ENCODE measurements around the gene CLTC. TPM values are rescaled to one million over a fixed set of nuclear protein-coding genes. Genes with fewer than 3 reads are reported as not detected.

The CLTC gene
- total RNA-seq, 1 experiment from 2014 or later, result 206 TPM

DNA sequence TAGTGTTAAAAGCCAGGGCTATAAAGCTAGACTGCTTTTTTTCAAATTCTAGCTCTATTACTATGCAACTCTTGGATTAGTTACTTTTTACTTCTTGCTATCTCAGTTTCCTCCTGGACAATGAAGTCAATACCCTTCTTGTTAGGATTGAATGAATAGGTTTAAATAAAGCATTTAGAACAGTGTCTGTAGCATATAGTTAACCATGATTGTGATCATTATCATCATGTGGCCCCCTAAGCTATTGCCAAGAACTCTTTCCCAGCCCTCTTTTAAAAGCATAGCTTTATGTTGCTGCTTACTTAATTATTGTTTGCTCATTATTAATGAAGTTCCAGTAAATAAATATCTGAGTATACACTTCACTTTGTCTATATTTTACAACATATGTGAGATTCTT lies 92.2 kb downstream of the CLTC start:
- no peaks in the 10 kb centered on the region for H3K27me3 ChIP-seq (ENCODE audit: insufficient read depth, low read depth)
- no peak for DNase-seq
- H3K27ac ChIP-seq, result 0 out of 2 replicates have a peak overlapping the region, but pooled peaks have one; percentile 11
- intact Hi-C loops (cut with micrococcal nuclease; ENCODE audit: unreplicated experiment), result no loop called here
- no peaks in the 10 kb centered on the region for H3K9me2 ChIP-seq (ENCODE audit: insufficient read depth)
- peaks cover 13% of the 10 kb centered on the region for H3F3A ChIP-seq (ENCODE audit: insufficient read depth, low read depth)
- no peaks in the 10 kb centered on the region; the same call in 1 of the 2 replicates for H3K36me3 ChIP-seq (ENCODE audit: low read depth)
- no peak overlapping the region for H3K4me2 ChIP-seq
- ChIA-PET POLR2A (ENCODE audit: unreplicated experiment) (no interaction called here), CTCF (no interaction called here)
- H3K4me3 ChIP-seq, result no peak overlapping the region
- TF ChIP-seq, protein P1, sequence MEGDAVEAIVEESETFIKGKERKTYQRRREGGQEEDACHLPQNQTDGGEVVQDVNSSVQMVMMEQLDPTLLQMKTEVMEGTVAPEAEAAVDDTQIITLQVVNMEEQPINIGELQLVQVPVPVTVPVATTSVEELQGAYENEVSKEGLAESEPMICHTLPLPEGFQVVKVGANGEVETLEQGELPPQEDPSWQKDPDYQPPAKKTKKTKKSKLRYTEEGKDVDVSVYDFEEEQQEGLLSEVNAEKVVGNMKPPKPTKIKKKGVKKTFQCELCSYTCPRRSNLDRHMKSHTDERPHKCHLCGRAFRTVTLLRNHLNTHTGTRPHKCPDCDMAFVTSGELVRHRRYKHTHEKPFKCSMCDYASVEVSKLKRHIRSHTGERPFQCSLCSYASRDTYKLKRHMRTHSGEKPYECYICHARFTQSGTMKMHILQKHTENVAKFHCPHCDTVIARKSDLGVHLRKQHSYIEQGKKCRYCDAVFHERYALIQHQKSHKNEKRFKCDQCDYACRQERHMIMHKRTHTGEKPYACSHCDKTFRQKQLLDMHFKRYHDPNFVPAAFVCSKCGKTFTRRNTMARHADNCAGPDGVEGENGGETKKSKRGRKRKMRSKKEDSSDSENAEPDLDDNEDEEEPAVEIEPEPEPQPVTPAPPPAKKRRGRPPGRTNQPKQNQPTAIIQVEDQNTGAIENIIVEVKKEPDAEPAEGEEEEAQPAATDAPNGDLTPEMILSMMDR (conservative IDR thresholded peaks at IDR 0.05), result no peak
- no peak for TF ChIP-seq EZH2 (IDR thresholded peaks at IDR 0.05; ENCODE audit: low read depth)
- peaks cover 14% of the 10 kb centered on the region for H3K4me1 ChIP-seq (replicated peaks; ENCODE audit: insufficient read depth)
- H2AFZ ChIP-seq, result no peak overlapping the region
- no peaks in the 10 kb centered on the region for H3K9me3 ChIP-seq (ENCODE audit: insufficient read depth, low read depth)
- peaks cover 37% of the 10 kb centered on the region for H4K20me1 ChIP-seq (ENCODE audit: insufficient read depth)
- peaks cover 93% of the 10 kb centered on the region for H3K79me2 ChIP-seq (ENCODE audit: low read depth)
- no TSS peak for BruUV-seq (replicated peaks)

DNA sequence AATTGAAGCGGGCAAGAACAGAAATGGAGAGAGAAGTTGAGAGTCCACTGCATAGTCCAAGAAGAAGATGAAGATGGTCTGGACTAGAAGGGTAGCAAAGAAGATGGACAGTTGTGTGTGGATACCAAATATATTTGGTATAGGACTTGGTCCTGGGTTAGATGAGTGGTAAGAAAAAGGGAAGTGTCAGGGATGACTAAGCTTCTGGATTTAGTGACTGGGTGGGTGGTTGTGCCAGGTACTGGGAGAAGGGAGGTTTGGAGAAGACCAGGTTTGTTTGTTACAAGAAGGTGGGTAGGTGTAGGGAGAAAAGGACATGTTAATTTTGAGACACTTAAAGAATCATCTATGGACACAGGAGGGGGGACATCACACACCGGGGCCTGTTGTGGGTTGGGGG lies 93.2 kb downstream of the CLTC start:
- Histone ChIP-seq H3K36me3 (ENCODE audit: low read depth) (no peaks in the 10 kb centered on the region; the same call in 1 of the 2 replicates), H3K79me2 (ENCODE audit: low read depth) (peaks cover 96% of the 10 kb centered on the region), H2AFZ (no peak overlapping the region), H3K27ac (no peak overlapping the region), H3F3A (ENCODE audit: insufficient read depth, low read depth) (peaks cover 9% of the 10 kb centered on the region), H3K4me2 (no peak overlapping the region), H3K9me2 (ENCODE audit: insufficient read depth) (no peaks in the 10 kb centered on the region), H4K20me1 (ENCODE audit: insufficient read depth) (peaks cover 37% of the 10 kb centered on the region), H3K4me3 (no peak overlapping the region), H3K9me3 (ENCODE audit: insufficient read depth, low read depth) (no peaks in the 10 kb centered on the region), H3K4me1 (replicated peaks; ENCODE audit: insufficient read depth) (peaks cover 14% of the 10 kb centered on the region), H3K27me3 (ENCODE audit: insufficient read depth, low read depth) (no peaks in the 10 kb centered on the region)
- ChIA-PET POLR2A (ENCODE audit: unreplicated experiment) (no interaction called here), CTCF (no interaction called here)
- BruUV-seq (replicated peaks), result no TSS peak
- TF ChIP-seq EZH2 (IDR thresholded peaks at IDR 0.05; ENCODE audit: low read depth), result no peak
- TF ChIP-seq, protein P1 (conservative IDR thresholded peaks at IDR 0.05), result no peak
- intact Hi-C loops (cut with micrococcal nuclease; ENCODE audit: unreplicated experiment), result no loop called here
- no peak for DNase-seq

DNA sequence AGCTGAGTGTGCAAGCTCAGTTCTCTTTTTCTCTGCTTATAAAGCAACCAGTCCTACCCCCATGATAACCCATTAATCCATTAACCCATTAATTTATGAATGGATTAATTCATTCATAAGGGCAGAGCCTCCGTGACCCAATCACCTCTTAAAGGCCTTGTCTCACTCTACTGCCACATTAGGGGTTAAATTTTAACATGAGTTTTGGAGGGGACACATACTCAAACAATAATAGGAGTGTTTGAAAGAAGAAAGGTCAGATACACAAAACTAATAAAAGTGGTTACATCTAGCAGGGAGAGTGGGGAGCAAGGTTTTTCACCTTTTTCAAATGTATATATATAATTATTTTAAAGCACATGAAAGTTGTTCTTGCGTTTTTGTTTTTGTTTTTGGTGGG lies 94.6 kb downstream of the CLTC start:
- intact Hi-C loops (cut with micrococcal nuclease; ENCODE audit: unreplicated experiment), result no loop called here
- no peaks in the 10 kb centered on the region for H3K27me3 ChIP-seq (ENCODE audit: insufficient read depth, low read depth)
- no TSS peak for BruUV-seq (replicated peaks)
- H3K27ac ChIP-seq, result no peak overlapping the region
- DNase-seq, result no peak
- no peak overlapping the region for H3K4me3 ChIP-seq
- H2AFZ ChIP-seq, result no peak overlapping the region
- peaks cover 25% of the 10 kb centered on the region for H4K20me1 ChIP-seq (ENCODE audit: insufficient read depth)
- no peaks in the 10 kb centered on the region for H3K9me2 ChIP-seq (ENCODE audit: insufficient read depth)
- no peaks in the 10 kb centered on the region; the same call in 1 of the 2 replicates for H3K36me3 ChIP-seq (ENCODE audit: low read depth)
- no peak overlapping the region for H3K4me2 ChIP-seq
- ChIA-PET CTCF (no interaction called here), POLR2A (ENCODE audit: unreplicated experiment) (interaction anchor here (0.6 kb wide), 1 partner anchor 744 kb away, joined by 3 read pairs; no protein-coding TSS in a partner anchor)
- no peaks in the 10 kb centered on the region for H3F3A ChIP-seq (ENCODE audit: insufficient read depth, low read depth)
- no peaks in the 10 kb centered on the region for H3K9me3 ChIP-seq (ENCODE audit: insufficient read depth, low read depth)
- peaks cover 96% of the 10 kb centered on the region for H3K79me2 ChIP-seq (ENCODE audit: low read depth)
- H3K4me1 ChIP-seq (replicated peaks; ENCODE audit: insufficient read depth), result peaks cover 6% of the 10 kb centered on the region
- TF ChIP-seq EZH2 (IDR thresholded peaks at IDR 0.05; ENCODE audit: low read depth), result no peak
- TF ChIP-seq, protein P1 (conservative IDR thresholded peaks at IDR 0.05), result no peak
